22Rv1 (cell line): ENCODE results near the gene FAM241A.
"Not testable (repeated sequence)": the region's sequence is repeated elsewhere in the genome, so short reads cannot be mapped to it uniquely, and the experiment has no call there.

Experiments
- H3K27ac ChIP-seq: fragments of 450-650 bp; 2 replicates; pipeline ENCODE4 v1.5.1; 2017
- CTCF ChIP-seq: fragments of 450-650 bp; IDR thresholded peaks from 2 replicates; pipeline ENCODE4 v1.5.1; 2017; ENCODE audit warnings: mild to moderate bottlenecking
- ZFX ChIP-seq: fragments of 450-650 bp; IDR thresholded peaks from 2 replicates; pipeline ENCODE4 v1.6.1; 2017; ENCODE audit warnings: antibody characterized with exemption, borderline replicate concordance

Gene FAM241A

GRCh38 chr4:112201915-112202505 is 56.8 kb downstream of the FAM241A start:
- no peak overlapping the region for H3K27ac ChIP-seq
- no peak for TF ChIP-seq CTCF
- no peak for TF ChIP-seq ZFX

- H3K27ac ChIP-seq: no peak overlapping the region
- TF ChIP-seq CTCF (no peak), ZFX (no peak)
Measured at GRCh38 chr4:112203593-112203992, 58.3 kb downstream of the FAM241A start.

- no peak overlapping the region for H3K27ac ChIP-seq
- TF ChIP-seq CTCF (no peak), ZFX (no peak)
Measured at GRCh38 chr4:112206431-112206830, 61.2 kb downstream of the FAM241A start.

- not testable (repeated sequence) for H3K27ac ChIP-seq
Measured at GRCh38 chr4:112208137-112209095, 63.2 kb downstream of the FAM241A start.

- no peak overlapping the region for H3K27ac ChIP-seq
Measured at GRCh38 chr4:112210777-112211176, 65.5 kb downstream of the FAM241A start.

GRCh38 chr4:112213091-112213490 is 67.8 kb downstream of the FAM241A start:
- H3K27ac ChIP-seq: no peak overlapping the region
- TF ChIP-seq ZFX (no peak), CTCF (no peak)

More at GRCh38 chr4:112210777-112211176, 65.5 kb downstream of the FAM241A start:
- TF ChIP-seq ZFX (no peak), CTCF (no peak)

- TF ChIP-seq ZFX: no peak
- TF ChIP-seq CTCF: no peak
- H3K27ac ChIP-seq: no peak overlapping the region
Measured at GRCh38 chr4:112213856-112214255, 68.6 kb downstream of the FAM241A start.
